H1 (cell line): ENCODE measurements around the gene PRF1. TPM values are rescaled to one million over a fixed set of nuclear protein-coding genes. Genes with fewer than 3 reads are reported as not detected.

Source experiments
- CTCF ChIA-PET: fragments of 300-600 bp; sonication (Branson Sonifier 250); formaldehyde crosslinking; loops from one replicate; lab custom pipeline; 2021; ENCODE audit not compliant: partially characterized antibody; lab: Charles Lee
- POLR2A ChIA-PET: fragments of 300-600 bp; sonication (Branson Sonifier 250); formaldehyde crosslinking; loops from one replicate; lab custom pipeline; 2021; ENCODE audit warnings: inconsistent platforms; ENCODE audit not compliant: partially characterized antibody; lab: Charles Lee
- DNase-seq, 2 experiments: peaks; one replicate each; pipeline versions ENCODE4 v3.0.0 to v3.0.0-alpha.2; 2010 to 2022; ENCODE audit warnings: low spot score in 2 of 2, low read depth in 1 of 2, mixed read lengths in 1 of 2
- FAIRE-seq: peaks from 2 replicates; lab custom pipeline; 2011; peaks lifted over from hg19 to GRCh38; lab: Jason Lieb, UNC
- H2AFZ ChIP-seq: 2 replicates; pipeline ENCODE4 v1.8.1; 2012; ENCODE audit warnings: low read length, inconsistent platforms
- H2AK5ac ChIP-seq: 2 replicates; pipeline ENCODE4 v1.6.1; 2013; ENCODE audit warnings: low read depth, low read length
- H2BK120ac ChIP-seq: replicated peaks from 2 replicates; pipeline ENCODE3; 2013; ENCODE audit warnings: low read depth, low read length, inconsistent platforms
- H2BK12ac ChIP-seq: 2 replicates; pipeline ENCODE4 v1.6.1; 2013; ENCODE audit warnings: low read depth, low read length
- H2BK15ac ChIP-seq: 2 replicates; pipeline ENCODE4 v1.6.1; 2013; ENCODE audit warnings: low read length
- H2BK20ac ChIP-seq: 2 replicates; pipeline ENCODE4 v1.6.1; 2013; ENCODE audit warnings: low read length
- H2BK5ac ChIP-seq: 2 replicates; pipeline ENCODE4 v1.6.1; 2013; ENCODE audit warnings: low read depth, low read length
- H3K14ac ChIP-seq: 2 replicates; pipeline ENCODE4 v1.6.1; 2013; ENCODE audit warnings: inconsistent platforms; ENCODE audit not compliant: insufficient read length
- H3K18ac ChIP-seq: 2 replicates; pipeline ENCODE4 v1.6.1; 2013; ENCODE audit warnings: low read length; ENCODE audit errors: extremely low read depth
- H3K23ac ChIP-seq: 2 replicates; pipeline ENCODE4 v1.6.1; 2013; ENCODE audit warnings: inconsistent platforms; ENCODE audit not compliant: insufficient read length
- H3K23me2 ChIP-seq: 2 replicates; pipeline ENCODE4 v1.6.1; 2013; ENCODE audit warnings: low read depth, low read length
- H3K27ac ChIP-seq: 2 replicates; pipeline ENCODE4 v1.6.1; 2011; ENCODE audit warnings: low read depth, low read length, inconsistent platforms
- H3K27me3 ChIP-seq, 4 experiments: replicated peaks in 1 of 4; 1 replicate in 1 of 4; 2 replicates in 3 of 4; pipeline versions ENCODE4 v1.6.1 to v1.8.1; 2011 to 2013; ENCODE audit warnings: low read length in 3 of 4, mild to moderate bottlenecking in 3 of 4, inconsistent platforms in 2 of 4, mixed read lengths in 2 of 4, moderate library complexity in 1 of 4; ENCODE audit not compliant: control insufficient read depth in 3 of 4, insufficient read depth in 3 of 4; ENCODE audit errors: extremely low read depth in 1 of 4
- H3K36me3 ChIP-seq, 4 experiments: 2 replicates each; pipeline versions ENCODE4 v1.6.1 to v1.8.1; 2011 to 2013; ENCODE audit warnings: mild to moderate bottlenecking in 4 of 4, low read length in 3 of 4, moderate library complexity in 2 of 4, control low read depth in 1 of 4, inconsistent platforms in 1 of 4; ENCODE audit not compliant: insufficient read depth in 4 of 4, control insufficient read depth in 2 of 4
- H3K4ac ChIP-seq: replicated peaks from 2 replicates; pipeline ENCODE3; 2013; ENCODE audit warnings: low read length, low read depth, mixed read lengths, inconsistent platforms; ENCODE audit not compliant: insufficient read length
- H3K4me1 ChIP-seq, 4 experiments: replicated peaks in 1 of 4; 1 replicate in 1 of 4; 2 replicates in 3 of 4; pipeline versions ENCODE4 v1.6.1 to v1.8.1; 2011 to 2013; ENCODE audit warnings: low read length in 3 of 4, inconsistent platforms in 2 of 4, mixed read lengths in 1 of 4; ENCODE audit not compliant: insufficient read depth in 4 of 4, control insufficient read depth in 3 of 4
- H3K4me2 ChIP-seq, 2 experiments: 2 replicates each; pipeline versions ENCODE4 v1.6.1 to v1.8.1; 2011 to 2013; ENCODE audit warnings: low read depth in 2 of 2, low read length in 2 of 2, control low read depth in 1 of 2, inconsistent platforms in 1 of 2, mild to moderate bottlenecking in 1 of 2; ENCODE audit not compliant: insufficient read depth in 1 of 2
- H3K4me3 ChIP-seq, 4 experiments: fragments of 200-600, 300-600 bp in 1 of 4; sonication (generic), shearing (Covaris generic), sonication (Bioruptor Twin) in 1 of 4; 2 replicates each; pipeline versions ENCODE4 v1.5.1 to v1.8.1; 2011 to 2016; ENCODE audit warnings: low read length in 4 of 4, low read depth in 3 of 4, control low read depth in 2 of 4, inconsistent platforms in 2 of 4, mild to moderate bottlenecking in 2 of 4, mixed read lengths in 1 of 4, moderate library complexity in 1 of 4; ENCODE audit not compliant: insufficient read depth in 2 of 4; ENCODE audit errors: extremely low read depth in 1 of 4
- H3K56ac ChIP-seq: replicated peaks from 2 replicates; pipeline ENCODE3; 2013; ENCODE audit warnings: low read depth, mild to moderate bottlenecking, mixed read lengths, low read length, inconsistent platforms; ENCODE audit not compliant: insufficient read length
- H3K79me1 ChIP-seq: 2 replicates; pipeline ENCODE4 v1.6.1; 2013; ENCODE audit warnings: low read depth, low read length, control low read depth
- H3K79me2 ChIP-seq, 2 experiments: 2 replicates each; pipeline versions ENCODE4 v1.6.1 to v1.8.1; 2012 to 2013; ENCODE audit warnings: low read length in 2 of 2, mild to moderate bottlenecking in 2 of 2, inconsistent platforms in 1 of 2; ENCODE audit not compliant: insufficient read depth in 2 of 2, control insufficient read depth in 1 of 2
- H3K9ac ChIP-seq, 4 experiments: replicated peaks in 1 of 4; 1 replicate in 1 of 4; 2 replicates in 3 of 4; pipeline versions ENCODE4 v1.6.1 to v1.8.1; 2011 to 2013; ENCODE audit warnings: low read depth in 3 of 4, low read length in 3 of 4, control low read depth in 2 of 4, mild to moderate bottlenecking in 2 of 4, moderate library complexity in 2 of 4, inconsistent platforms in 1 of 4; ENCODE audit errors: extremely low read depth in 1 of 4
- H3K9me3 ChIP-seq, 2 experiments: 2 replicates each; pipeline versions ENCODE4 v1.6.1 to v1.8.1; 2012 to 2013; ENCODE audit warnings: mild to moderate bottlenecking in 2 of 2, moderate library complexity in 2 of 2, control low read depth in 1 of 2, inconsistent platforms in 1 of 2, low read depth in 1 of 2, low read length in 1 of 2, mixed read lengths in 1 of 2; ENCODE audit not compliant: insufficient read depth in 2 of 2
- H4K20me1 ChIP-seq, 2 experiments: replicated peaks in 1 of 2; 2 replicates each; pipeline versions ENCODE3 to v1.8.1; 2011 to 2013; ENCODE audit warnings: inconsistent platforms in 2 of 2, low read length in 2 of 2, mild to moderate bottlenecking in 1 of 2; ENCODE audit not compliant: insufficient read depth in 2 of 2, control insufficient read depth in 1 of 2
- H4K5ac ChIP-seq: 2 replicates; pipeline ENCODE4 v1.6.1; 2013; ENCODE audit warnings: low read length, low read depth, mixed read lengths, inconsistent platforms; ENCODE audit not compliant: insufficient read length
- H4K8ac ChIP-seq: 2 replicates; pipeline ENCODE4 v1.8.0; 2013; ENCODE audit warnings: mild to moderate bottlenecking, moderate library complexity, low read length, inconsistent platforms; ENCODE audit not compliant: insufficient read depth; ENCODE audit errors: extremely low read depth
- H4K91ac ChIP-seq: replicated peaks from 2 replicates; pipeline ENCODE3; 2013; ENCODE audit warnings: low read length, mixed read lengths, inconsistent platforms; ENCODE audit not compliant: insufficient read length
- CBX8 ChIP-seq: fragments of 300-800, 300-1000 bp; sonication (generic); IDR thresholded peaks from 2 replicates; pipeline ENCODE4 v1.7.1; 2016; ENCODE audit warnings: low read depth, low read length, borderline replicate concordance
- CREB1 ChIP-seq: IDR thresholded peaks from 2 replicates; pipeline ENCODE4 v1.6.1; 2012; ENCODE audit warnings: inconsistent platforms
- EGR1 ChIP-seq: IDR thresholded peaks from 2 replicates; pipeline ENCODE4 v1.6.1; 2011; ENCODE audit warnings: low read depth, low read length, borderline replicate concordance
- EP300 ChIP-seq, 2 experiments: IDR thresholded peaks; 1 replicate in 1 of 2; 2 replicates in 1 of 2; pipeline ENCODE4 v1.6.1; 2011 to 2012; ENCODE audit warnings: low read depth in 2 of 2, low read length in 2 of 2, mild to moderate bottlenecking in 2 of 2, borderline replicate concordance in 1 of 2, inconsistent platforms in 1 of 2, moderate library complexity in 1 of 2
- FOSL1 ChIP-seq: IDR thresholded peaks from 2 replicates; pipeline ENCODE4 v1.6.1; 2011; ENCODE audit warnings: mild to moderate bottlenecking, low read depth, low read length, moderate library complexity; ENCODE audit not compliant: insufficient read depth
- POLR2AphosphoS5 ChIP-seq: IDR thresholded peaks from 2 replicates; pipeline ENCODE4 v1.6.1; 2011; ENCODE audit warnings: low read depth, low read length
- SRF ChIP-seq: IDR thresholded peaks from 2 replicates; pipeline ENCODE4 v1.6.1; 2011; ENCODE audit warnings: mild to moderate bottlenecking, low read depth, low read length, moderate library complexity
- TAF1 ChIP-seq: IDR thresholded peaks from 2 replicates; pipeline ENCODE4 v1.6.1; 2011; ENCODE audit warnings: mild to moderate bottlenecking, low read depth, low read length
- WGBS, 2 experiments: shearing (Covaris generic) in 1 of 2; methylation state at CpG; one replicate each; pipeline versions ENCODE4 v1.1.6 to v1.1.7; 2013 to 2015; ENCODE audit warnings: low lambda C conversion rate in 2 of 2, mixed read lengths in 2 of 2, inconsistent platforms in 1 of 2, low coverage in 1 of 2, missing lambda C conversion rate in 1 of 2; ENCODE audit not compliant: insufficient replicate concordance in 2 of 2, insufficient coverage in 1 of 2, insufficient read length in 1 of 2; ENCODE audit errors: extremely low coverage in 1 of 2, missing lambda C conversion rate in 1 of 2; 5-methylcytosine and 5-hydroxymethylcytosine counted together
- polyA plus RNA-seq, 7 experiments: library from polyadenylated mRNA; depleted of rRNA in 3 of 7; stranded (reverse) in 5 of 7; unstranded in 2 of 7; fragments of >200 nt in 5 of 7; fragments of 200-250 nt in 2 of 7; gene quantifications; 1 replicate in 5 of 7; 2 replicates in 1 of 7; 4 replicates in 1 of 7; pipeline versions ENCODE4 v1.2.1 to v1.2.3, GENCODE V29; 2011 to 2013; ENCODE audit warnings: missing spikeins in 2 of 7, mixed read lengths in 2 of 7
- total RNA-seq: library from RNA; stranded (reverse); fragmentation: NEBNext Ultra II Directional; extraction: Animal tissue kit (Norgen Biotek cat#: 25700); gene quantifications from 2 replicates; pipeline ENCODE4 v1.2.1, GENCODE V29; 2021

Gene PRF1
- total and polyA plus RNA-seq, 2 of the 8 experiments (the other 6 are each of a cell fraction or from before 2014, with no cell fraction given): 0.15 TPM; not detected in 1

GRCh38 chr10:70555371-70555770, 47.2 kb downstream of the PRF1 start:
- Histone ChIP-seq H3K4ac (no peak overlapping the region), H4K5ac (no peak overlapping the region), H2AK5ac (no peak overlapping the region), H3K23ac (no peak overlapping the region), H3K4me1 (peaks cover 0 to 6% (median 3%) of the 10 kb centered on the region in 4 experiments; a peak in 4 of 7 replicates), H3K27ac (no peak overlapping the region), H3K9ac (no peak overlapping the region), H4K8ac (no peak overlapping the region), H3K14ac (no peak overlapping the region), H3K79me1 (no peaks in the 10 kb centered on the region; the same call in 1 of the 2 replicates), H4K20me1 (no peaks in the 10 kb centered on the region), H3K4me2 (no peak overlapping the region), H3K56ac (no peak overlapping the region), H3K18ac (no peak overlapping the region), H3K4me3 (no peak overlapping the region), H3K23me2 (no peaks in the 10 kb centered on the region), H2BK12ac (no peak overlapping the region), H4K91ac (no peak overlapping the region), H3K9me3 (no peaks in the 10 kb centered on the region), H2BK5ac (no peak overlapping the region), H2AFZ (no peak overlapping the region), H3K79me2 (no peaks in the 10 kb centered on the region), H2BK15ac (no peak overlapping the region), H3K36me3 (peaks cover 0 to 4% (median 1%) of the 10 kb centered on the region in 4 experiments; a peak in 2 of 8 replicates), H2BK20ac (no peak overlapping the region), H2BK120ac (no peak overlapping the region), H3K27me3 (no peaks in the 10 kb centered on the region)
- FAIRE-seq: no peak
- 82% methylated on average over 11 of the region's 11 CpGs; no CpG with 5 or more reads in 1 of the 2 experiments for WGBS, 2 experiments
- ChIA-PET CTCF (interaction anchor here (0.7 to 1.0 kb wide), 2 partner anchors 63 to 206 kb away, joined by 3 read pairs; no protein-coding TSS in a partner anchor), POLR2A (no interaction called here)
- no peak for TF ChIP-seq TAF1
- no peak for TF ChIP-seq FOSL1
- no peak for TF ChIP-seq CREB1
- no peak for TF ChIP-seq POLR2AphosphoS5
- TF ChIP-seq SRF: no peak
- TF ChIP-seq CBX8: no peak
- TF ChIP-seq EGR1: no peak
- TF ChIP-seq EP300 (IDR thresholded peaks at IDR 0.05; ENCODE audit: borderline replicate concordance in 1 of 2, low read depth in 2 of 2, low read length in 2 of 2): no peak
- no peak for DNase-seq
